ENCODE measurements around the gene EYS. TPM values are rescaled to one million over a fixed set of nuclear protein-coding genes. Genes with fewer than 3 reads are reported as not detected.

Gene EYS
- total RNA-seq, 1 experiment from 2014 or later: not detected

GRCh38 chr6:65098349-65098748 is 608.7 kb downstream of the EYS start:
- ATAC-seq (no peak), DNase-seq (ENCODE audit: low read depth, low spot score) (no peak)
- H3K4me3 ChIP-seq (replicated peaks in 1 of 2; ENCODE audit: low read depth in 1 of 2, low read length in 2 of 2): no peak overlapping the region
- H3K36me3 ChIP-seq (ENCODE audit: control insufficient read depth in 1 of 2, insufficient read depth in 2 of 2, low read length in 2 of 2): no peaks in the 10 kb centered on the region
- H3K9ac ChIP-seq (ENCODE audit: low read length): no peak overlapping the region
- TF ChIP-seq SRF (IDR thresholded peaks at IDR 0.05; ENCODE audit: low read depth) (no peak), ATF3 (IDR thresholded peaks at IDR 0.05) (no peak), FOSL1 (IDR thresholded peaks at IDR 0.05; ENCODE audit: low read depth) (no peak), EZH2 (IDR thresholded peaks at IDR 0.05) (no peak), ZBTB33 (IDR thresholded peaks at IDR 0.05; ENCODE audit: extremely low read depth, insufficient replicate concordance, low read length) (no peak), CBX3 (IDR thresholded peaks at IDR 0.05; ENCODE audit: low read depth) (no peak), ZFX (IDR thresholded peaks at IDR 0.05) (no peak)
- H4K20me1 ChIP-seq (ENCODE audit: insufficient read depth): no peaks in the 10 kb centered on the region
- H3K4me2 ChIP-seq (ENCODE audit: low read length): no peak overlapping the region
- H3K9me3 ChIP-seq (ENCODE audit: control insufficient read depth in 1 of 2, insufficient read depth in 1 of 2, low read depth in 1 of 2, low read length in 2 of 2): peaks cover 0 to 10% of the 10 kb centered on the region in 2 experiments; a peak in 2 of 4 replicates
- ChIA-PET POLR2A (no interaction called here), RAD21 (ENCODE audit: low non-redundant PET in 1 of 2, low total read pairs in 2 of 2, uncharacterized antibody in 2 of 2, unreplicated experiment in 2 of 2) (no interaction called here), CTCF (no interaction called here)
- no peaks in the 10 kb centered on the region for H3K79me2 ChIP-seq (ENCODE audit: insufficient read depth, low read length)
- no peak overlapping the region for H2AFZ ChIP-seq (ENCODE audit: low read depth, low read length, poor library complexity, severe bottlenecking)
- no TSS peak for BruUV-seq (replicated peaks)
- no peaks in the 10 kb centered on the region for H3K4me1 ChIP-seq (ENCODE audit: control insufficient read depth in 1 of 2, insufficient read depth in 2 of 2, low read length in 2 of 2)
- H3K27ac ChIP-seq (ENCODE audit: low read depth, low read length): no peak overlapping the region
- intact Hi-C loops (cut with micrococcal nuclease): no loop called here
- H3K27me3 ChIP-seq (ENCODE audit: insufficient read depth, low read length): no peaks in the 10 kb centered on the region
- H3K9me2 ChIP-seq (ENCODE audit: insufficient read depth): no peaks in the 10 kb centered on the region

- ChIA-PET CTCF (no interaction called here), RAD21 (ENCODE audit: low non-redundant PET in 1 of 2, low total read pairs in 2 of 2, uncharacterized antibody in 2 of 2, unreplicated experiment in 2 of 2) (no interaction called here), POLR2A (no interaction called here)
- Histone ChIP-seq H3K79me2 (ENCODE audit: insufficient read depth, low read length) (no peaks in the 10 kb centered on the region), H3K27ac (ENCODE audit: low read depth, low read length) (no peak overlapping the region), H3K4me3 (replicated peaks in 1 of 2; ENCODE audit: low read depth in 1 of 2, low read length in 2 of 2) (no peak overlapping the region), H3K27me3 (ENCODE audit: insufficient read depth, low read length) (no peaks in the 10 kb centered on the region), H2AFZ (ENCODE audit: low read depth, low read length, poor library complexity, severe bottlenecking) (no peak overlapping the region), H3K9me3 (ENCODE audit: control insufficient read depth in 1 of 2, insufficient read depth in 1 of 2, low read depth in 1 of 2, low read length in 2 of 2) (peaks cover 0 to 20% of the 10 kb centered on the region in 2 experiments; a peak in 1 of 4 replicates), H3K9ac (ENCODE audit: low read length) (no peak overlapping the region), H3K36me3 (ENCODE audit: control insufficient read depth in 1 of 2, insufficient read depth in 2 of 2, low read length in 2 of 2) (no peaks in the 10 kb centered on the region), H3K9me2 (ENCODE audit: insufficient read depth) (no peaks in the 10 kb centered on the region), H3K4me2 (ENCODE audit: low read length) (no peak overlapping the region), H4K20me1 (ENCODE audit: insufficient read depth) (no peaks in the 10 kb centered on the region), H3K4me1 (ENCODE audit: control insufficient read depth in 1 of 2, insufficient read depth in 2 of 2, low read length in 2 of 2) (no peaks in the 10 kb centered on the region)
- no TSS peak for BruUV-seq (replicated peaks)
- intact Hi-C loops (cut with micrococcal nuclease): no loop called here
- ATAC-seq (no peak), DNase-seq (ENCODE audit: low read depth, low spot score) (no peak)
- TF ChIP-seq ZNF274 (IDR thresholded peaks at IDR 0.05; ENCODE audit: low read depth, low read length): no peak
- no peak for TF ChIP-seq SIN3A (IDR thresholded peaks at IDR 0.05; ENCODE audit: low read depth)
- TF ChIP-seq YY1 (IDR thresholded peaks at IDR 0.05; ENCODE audit: extremely low read depth, insufficient replicate concordance, low read depth, low read length): no peak
- TF ChIP-seq CTCF (IDR thresholded peaks at IDR 0.05 in 2 of 3, conservative IDR thresholded peaks at IDR 0.05 in 1 of 3; ENCODE audit: borderline replicate concordance in 1 of 3, insufficient read depth in 1 of 3, low read depth in 2 of 3, low read length in 2 of 3): no peak
- TF ChIP-seq EZH2 (IDR thresholded peaks at IDR 0.05): no peak
- no peak for TF ChIP-seq TCF7L2 (IDR thresholded peaks at IDR 0.05; ENCODE audit: borderline replicate concordance, extremely low read depth, insufficient read depth, insufficient read length)
- no peak for TF ChIP-seq RAD21 (IDR thresholded peaks at IDR 0.05; ENCODE audit: low read depth)
- no peak for TF ChIP-seq EZH2phosphoT487 (IDR thresholded peaks at IDR 0.05; ENCODE audit: borderline replicate concordance)
- TF ChIP-seq ATF3 (IDR thresholded peaks at IDR 0.05): no peak
- TF ChIP-seq EGR1 (IDR thresholded peaks at IDR 0.05; ENCODE audit: low read depth): no peak
These were observed 615.5 kb downstream of the EYS start for GRCh38 chr6:65091561-65091960.
